Suppressor macrophage treated with lipopolysaccharide for 4 hours (primary cell): ENCODE data around the gene ATG4D.
A peak's percentile ranks its signal among the peaks of the same experiment; 100 is the strongest.
"Not testable (repeated sequence)": the region's sequence is repeated elsewhere in the genome, so short reads cannot be mapped to it uniquely, and the experiment has no call there.

Experiments used
- DNase-seq: peaks from one replicate; pipeline ENCODE4 v3.0.0-alpha.2; 2020

The ATG4D gene

GRCh38 chr19:10520652-10521318 is 22.9 kb upstream of the ATG4D start:
- DNase-seq, result no peak

GRCh38 chr19:10521461-10522171 is 22.1 kb upstream of the ATG4D start:
- DNase-seq, result no peak

- DNase-seq, result no peak
Observed at GRCh38 chr19:10523135-10523636, 20.5 kb upstream of the ATG4D start.

GRCh38 chr19:10525636-10526035 is 18.1 kb upstream of the ATG4D start:
- no peak for DNase-seq

GRCh38 chr19:10526887-10527286 is 16.8 kb upstream of the ATG4D start:
- DNase-seq, result not testable (repeated sequence)

- no peak for DNase-seq
Observed at GRCh38 chr19:10532457-10532856, 11.2 kb upstream of the ATG4D start.

GRCh38 chr19:10533646-10534386 is 9.9 kb upstream of the ATG4D start:
- no peak for DNase-seq

GRCh38 chr19:10535613-10536012 is 8.1 kb upstream of the ATG4D start:
- DNase-seq, result no peak

GRCh38 chr19:10537668-10538067 is 6.0 kb upstream of the ATG4D start:
- DNase-seq, result no peak

GRCh38 chr19:10538204-10538983 is 5.3 kb upstream of the ATG4D start:
- peak; percentile 80 for DNase-seq

GRCh38 chr19:10539016-10539415 is 4.7 kb upstream of the ATG4D start:
- DNase-seq, result not testable (repeated sequence)

GRCh38 chr19:10543059-10543419 is 665 bp upstream of the ATG4D start:
- DNase-seq, result no peak

GRCh38 chr19:10544242-10544752 is 593 bp downstream of the ATG4D start:
- DNase-seq, result peak; percentile 16

GRCh38 chr19:10544753-10545251 is 1.1 kb downstream of the ATG4D start:
- DNase-seq, result no peak

GRCh38 chr19:10546817-10547216 is 3.1 kb downstream of the ATG4D start:
- DNase-seq, result no peak

GRCh38 chr19:10548746-10549276 is 5.1 kb downstream of the ATG4D start:
- no peak for DNase-seq

- no peak for DNase-seq
Observed at GRCh38 chr19:10549733-10550132, 6.0 kb downstream of the ATG4D start.

GRCh38 chr19:10550336-10550735 is 6.6 kb downstream of the ATG4D start:
- DNase-seq, result no peak

- DNase-seq, result not testable (repeated sequence)
Observed at GRCh38 chr19:10551006-10551405, 7.3 kb downstream of the ATG4D start.

- peak; percentile 33 for DNase-seq
Observed at GRCh38 chr19:10551698-10552301, 8.1 kb downstream of the ATG4D start.

- DNase-seq, result no peak
Observed at GRCh38 chr19:10552510-10553053, 8.9 kb downstream of the ATG4D start.
